ENCODE results near the gene HS3ST5. TPM values are rescaled to one million over a fixed set of nuclear protein-coding genes. Genes with fewer than 3 reads are reported as not detected.
"Not testable (repeated sequence)": the region's sequence is repeated elsewhere in the genome, so short reads cannot be mapped to it uniquely, and the experiment has no call there.

Gene HS3ST5
- total and polyA plus RNA-seq, 2 donors, result 0.02 to 0.05 TPM

DNA sequence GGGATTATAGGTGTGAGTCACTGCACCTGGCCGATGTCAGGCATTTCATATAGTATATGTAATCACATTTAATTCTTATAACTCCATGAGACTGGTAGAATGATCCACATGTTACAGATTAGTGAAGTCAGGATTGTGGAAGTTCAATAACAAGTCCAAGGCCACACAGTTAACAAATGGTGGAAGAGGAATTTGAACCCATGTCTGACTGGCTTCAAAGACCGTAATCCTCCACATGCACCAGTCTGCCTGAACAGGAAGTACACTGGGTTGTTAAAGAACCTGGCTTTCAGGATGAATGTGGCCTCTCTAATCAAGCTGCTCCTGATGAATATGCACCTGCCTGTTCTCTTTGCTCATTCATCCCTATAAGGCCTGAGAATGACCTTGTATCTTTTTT is 249.9 kb downstream of the HS3ST5 start:
- H3K4me3 ChIP-seq (ENCODE audit: low read length in 2 of 2), result no peak overlapping the region
- no peak overlapping the region for H3K27ac ChIP-seq (ENCODE audit: low read depth in 1 of 2, low read length in 1 of 2)
- H3K36me3 ChIP-seq (ENCODE audit: control insufficient read depth in 2 of 2, insufficient read depth in 2 of 2, low read length in 1 of 2), result no peaks in the 10 kb centered on the region
- WGBS, result 95% methylated on average over 2 of the region's 2 CpGs
- H3K9me3 ChIP-seq (ENCODE audit: control insufficient read depth in 2 of 2, insufficient read depth in 1 of 2, low read length in 1 of 2), result no peaks in the 10 kb centered on the region
- H3K4me1 ChIP-seq (ENCODE audit: control insufficient read depth in 2 of 2, insufficient read depth in 2 of 2, low read length in 2 of 2), result no peaks in the 10 kb centered on the region
- H3K27me3 ChIP-seq (ENCODE audit: control insufficient read depth in 2 of 2, insufficient read depth in 1 of 2, low read length in 1 of 2), result no peaks in the 10 kb centered on the region
- no peak for DNase-seq (ENCODE audit: low read depth in 6 of 9, low spot score in 9 of 9)

DNA sequence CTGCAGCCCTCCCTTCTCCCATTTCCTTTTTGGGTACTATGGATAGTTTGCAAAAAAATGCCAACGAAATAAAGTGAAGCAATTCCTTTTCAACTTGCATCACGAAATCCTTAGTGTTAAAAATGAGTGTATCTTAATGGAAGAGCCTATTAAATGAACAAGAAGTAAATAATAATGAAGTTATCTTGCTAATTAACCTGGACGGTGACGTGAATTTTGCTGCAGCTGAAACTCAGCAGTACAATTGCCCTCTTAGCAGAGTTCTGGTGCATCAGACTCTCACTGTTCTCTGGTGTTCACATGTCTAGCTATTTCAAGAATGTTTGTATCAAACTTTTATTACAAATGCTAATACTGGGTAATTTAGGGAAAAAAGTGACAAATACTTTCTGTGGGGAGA is 252.2 kb downstream of the HS3ST5 start:
- DNase-seq (ENCODE audit: low read depth in 6 of 9, low spot score in 9 of 9), result no peak
- Histone ChIP-seq H3K4me3 (ENCODE audit: low read length in 2 of 2) (no peak overlapping the region), H3K36me3 (ENCODE audit: control insufficient read depth in 2 of 2, insufficient read depth in 2 of 2, low read length in 1 of 2) (no peaks in the 10 kb centered on the region), H3K27ac (ENCODE audit: low read depth in 1 of 2, low read length in 1 of 2) (no peak overlapping the region), H3K9me3 (ENCODE audit: control insufficient read depth in 2 of 2, insufficient read depth in 1 of 2, low read length in 1 of 2) (no peaks in the 10 kb centered on the region), H3K27me3 (ENCODE audit: control insufficient read depth in 2 of 2, insufficient read depth in 1 of 2, low read length in 1 of 2) (no peaks in the 10 kb centered on the region), H3K4me1 (ENCODE audit: control insufficient read depth in 2 of 2, insufficient read depth in 2 of 2, low read length in 2 of 2) (no peaks in the 10 kb centered on the region)
- WGBS, result 67% methylated on average over 4 of the region's 4 CpGs

- WGBS, result 89% methylated on average over 2 of the region's 2 CpGs
Observed at GRCh38 chr6:114087496-114087895, 255.3 kb downstream of the HS3ST5 start.

DNA sequence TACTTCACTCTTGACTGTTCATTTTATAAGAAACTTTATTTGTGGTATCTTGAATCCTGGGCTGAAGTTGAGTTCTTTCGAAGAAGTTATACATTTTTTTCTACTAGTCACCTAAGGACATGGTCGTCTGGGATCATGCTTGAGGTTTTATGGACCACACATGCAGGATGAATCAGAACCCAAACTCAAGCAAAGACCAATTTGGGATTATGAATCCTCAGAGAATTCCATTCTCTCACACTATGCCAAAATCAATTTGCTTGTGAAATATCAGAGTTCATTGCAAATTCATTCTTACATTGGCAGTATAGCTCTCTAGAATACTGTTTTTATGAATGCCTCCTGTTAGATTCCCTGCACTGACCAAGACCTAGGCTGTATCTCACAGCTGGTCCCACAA is 257.6 kb downstream of the HS3ST5 start:
- Histone ChIP-seq H3K27me3 (ENCODE audit: control insufficient read depth in 2 of 2, insufficient read depth in 1 of 2, low read length in 1 of 2) (no peaks in the 10 kb centered on the region), H3K9me3 (ENCODE audit: control insufficient read depth in 2 of 2, insufficient read depth in 1 of 2, low read length in 1 of 2) (no peaks in the 10 kb centered on the region), H3K4me3 (ENCODE audit: low read length in 2 of 2) (no peak overlapping the region), H3K36me3 (ENCODE audit: control insufficient read depth in 2 of 2, insufficient read depth in 2 of 2, low read length in 1 of 2) (no peaks in the 10 kb centered on the region), H3K27ac (ENCODE audit: low read depth in 1 of 2, low read length in 1 of 2) (no peak overlapping the region), H3K4me1 (ENCODE audit: control insufficient read depth in 2 of 2, insufficient read depth in 2 of 2, low read length in 2 of 2) (no peaks in the 10 kb centered on the region)
- no peak for DNase-seq (ENCODE audit: low read depth in 6 of 9, low spot score in 9 of 9)
- 91% methylated on average over 2 of the region's 2 CpGs for WGBS

More at GRCh38 chr6:114087496-114087895, 255.3 kb downstream of the HS3ST5 start:
- H3K9me3 ChIP-seq (ENCODE audit: control insufficient read depth in 2 of 2, insufficient read depth in 1 of 2, low read length in 1 of 2), result no peaks in the 10 kb centered on the region
- H3K27me3 ChIP-seq (ENCODE audit: control insufficient read depth in 2 of 2, insufficient read depth in 1 of 2, low read length in 1 of 2), result no peaks in the 10 kb centered on the region
- no peak overlapping the region for H3K4me3 ChIP-seq (ENCODE audit: low read length in 2 of 2)
- no peak overlapping the region for H3K27ac ChIP-seq (ENCODE audit: low read depth in 1 of 2, low read length in 1 of 2)
- no peaks in the 10 kb centered on the region for H3K36me3 ChIP-seq (ENCODE audit: control insufficient read depth in 2 of 2, insufficient read depth in 2 of 2, low read length in 1 of 2)
- DNase-seq (ENCODE audit: low read depth in 6 of 9, low spot score in 9 of 9), result no peak
- no peaks in the 10 kb centered on the region for H3K4me1 ChIP-seq (ENCODE audit: control insufficient read depth in 2 of 2, insufficient read depth in 2 of 2, low read length in 2 of 2)

- H3K4me3 ChIP-seq (ENCODE audit: low read length in 2 of 2), result no peak overlapping the region
- WGBS, result 95% methylated on average over 16 of the region's 16 CpGs
- no peak for DNase-seq (ENCODE audit: low read depth in 6 of 9, low spot score in 9 of 9)
- H3K36me3 ChIP-seq (ENCODE audit: control insufficient read depth in 2 of 2, insufficient read depth in 2 of 2, low read length in 1 of 2), result no peaks in the 10 kb centered on the region
- H3K4me1 ChIP-seq (ENCODE audit: control insufficient read depth in 2 of 2, insufficient read depth in 2 of 2, low read length in 2 of 2), result no peaks in the 10 kb centered on the region
- no peak overlapping the region for H3K27ac ChIP-seq (ENCODE audit: low read depth in 1 of 2, low read length in 1 of 2)
- H3K27me3 ChIP-seq (ENCODE audit: control insufficient read depth in 2 of 2, insufficient read depth in 1 of 2, low read length in 1 of 2), result no peaks in the 10 kb centered on the region
- no peaks in the 10 kb centered on the region for H3K9me3 ChIP-seq (ENCODE audit: control insufficient read depth in 2 of 2, insufficient read depth in 1 of 2, low read length in 1 of 2)
Observed at GRCh38 chr6:114084327-114084890, 258.4 kb downstream of the HS3ST5 start.

- Histone ChIP-seq H3K27me3 (ENCODE audit: control insufficient read depth in 2 of 2, insufficient read depth in 1 of 2, low read length in 1 of 2) (no peaks in the 10 kb centered on the region), H3K4me1 (ENCODE audit: control insufficient read depth in 2 of 2, insufficient read depth in 2 of 2, low read length in 2 of 2) (no peaks in the 10 kb centered on the region), H3K4me3 (ENCODE audit: low read length in 2 of 2) (no peak overlapping the region), H3K9me3 (ENCODE audit: control insufficient read depth in 2 of 2, insufficient read depth in 1 of 2, low read length in 1 of 2) (no peaks in the 10 kb centered on the region), H3K36me3 (ENCODE audit: control insufficient read depth in 2 of 2, insufficient read depth in 2 of 2, low read length in 1 of 2) (no peaks in the 10 kb centered on the region), H3K27ac (ENCODE audit: low read depth in 1 of 2, low read length in 1 of 2) (no peak overlapping the region)
- no peak for DNase-seq (ENCODE audit: low read depth in 6 of 9, low spot score in 9 of 9)
- 63% methylated on average over 3 of the region's 3 CpGs for WGBS
Observed at GRCh38 chr6:114083251-114083650, 259.6 kb downstream of the HS3ST5 start.

GRCh38 chr6:114081730-114082129 is 261.1 kb downstream of the HS3ST5 start:
- WGBS, result 89% methylated on average over 3 of the region's 3 CpGs
- Histone ChIP-seq H3K27me3 (ENCODE audit: control insufficient read depth in 2 of 2, insufficient read depth in 1 of 2, low read length in 1 of 2) (no peaks in the 10 kb centered on the region), H3K4me3 (ENCODE audit: low read length in 2 of 2) (no peak overlapping the region), H3K27ac (ENCODE audit: low read depth in 1 of 2, low read length in 1 of 2) (no peak overlapping the region), H3K4me1 (ENCODE audit: control insufficient read depth in 2 of 2, insufficient read depth in 2 of 2, low read length in 2 of 2) (no peaks in the 10 kb centered on the region), H3K9me3 (ENCODE audit: control insufficient read depth in 2 of 2, insufficient read depth in 1 of 2, low read length in 1 of 2) (no peaks in the 10 kb centered on the region), H3K36me3 (ENCODE audit: control insufficient read depth in 2 of 2, insufficient read depth in 2 of 2, low read length in 1 of 2) (no peaks in the 10 kb centered on the region)
- no peak for DNase-seq (ENCODE audit: low read depth in 6 of 9, low spot score in 9 of 9)

- Histone ChIP-seq H3K4me1 (ENCODE audit: control insufficient read depth in 2 of 2, insufficient read depth in 2 of 2, low read length in 2 of 2) (peaks cover 0 to 4% of the 10 kb centered on the region in 2 donors), H3K4me3 (ENCODE audit: low read length in 2 of 2) (no peak overlapping the region), H3K27me3 (ENCODE audit: control insufficient read depth in 2 of 2, insufficient read depth in 1 of 2, low read length in 1 of 2) (no peaks in the 10 kb centered on the region), H3K9me3 (ENCODE audit: control insufficient read depth in 2 of 2, insufficient read depth in 1 of 2, low read length in 1 of 2) (no peaks in the 10 kb centered on the region), H3K27ac (ENCODE audit: low read depth in 1 of 2, low read length in 1 of 2) (no peak overlapping the region), H3K36me3 (ENCODE audit: control insufficient read depth in 2 of 2, insufficient read depth in 2 of 2, low read length in 1 of 2) (no peaks in the 10 kb centered on the region)
- 87% methylated on average over 3 of the region's 3 CpGs for WGBS
- no peak for DNase-seq (ENCODE audit: low read depth in 6 of 9, low spot score in 9 of 9)
Observed at GRCh38 chr6:114080891-114081510, 261.8 kb downstream of the HS3ST5 start.

DNA sequence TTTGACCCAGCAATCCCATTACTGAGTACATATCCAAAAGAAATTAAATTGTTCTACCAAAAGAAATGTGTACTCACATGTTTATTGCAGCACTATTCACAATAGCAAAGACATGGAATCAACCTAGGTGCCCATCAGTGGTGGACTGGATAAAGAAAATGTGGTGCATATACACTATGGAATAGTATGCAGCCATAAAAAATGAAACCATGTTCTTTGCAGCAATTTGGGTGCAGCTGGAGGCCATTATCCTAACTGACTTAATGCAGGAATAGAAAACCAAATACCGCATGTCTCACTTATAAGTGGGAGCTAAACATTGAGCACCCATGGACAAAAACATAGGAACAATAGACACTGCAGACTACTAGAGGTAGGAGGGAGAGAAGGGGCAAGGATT is 262.4 kb downstream of the HS3ST5 start:
- not testable (repeated sequence) for H3K4me1 ChIP-seq (ENCODE audit: control insufficient read depth in 2 of 2, insufficient read depth in 2 of 2, low read length in 2 of 2); H3K27me3 ChIP-seq (ENCODE audit: control insufficient read depth in 2 of 2, insufficient read depth in 1 of 2, low read length in 1 of 2); H3K27ac ChIP-seq (ENCODE audit: low read depth in 1 of 2, low read length in 1 of 2); H3K4me3 ChIP-seq (ENCODE audit: low read length in 2 of 2); H3K36me3 ChIP-seq (ENCODE audit: control insufficient read depth in 2 of 2, insufficient read depth in 2 of 2, low read length in 1 of 2); DNase-seq (ENCODE audit: low read depth in 6 of 9, low spot score in 9 of 9); H3K9me3 ChIP-seq (ENCODE audit: control insufficient read depth in 2 of 2, insufficient read depth in 1 of 2, low read length in 1 of 2)
- 95% methylated on average over 1 of the region's 1 CpG for WGBS

Data from thymus (tissue), 11 donors.